Tibial nerve (tissue), 4 donors: Measurements from ENCODE around the gene PSMA6. TPM values are rescaled to one million over a fixed set of nuclear protein-coding genes. Genes with fewer than 3 reads are reported as not detected.

ENCODE experiments used
- total RNA-seq, 4 donors: library from RNA; depleted of rRNA; stranded (reverse); fragments of >200 nt; gene quantifications; one replicate each; pipeline ENCODE4 v1.1.0, GENCODE V29; 2016

PSMA6 gene
- total RNA-seq, 4 donors from 2014 or later, result 65.3 to 129 (median 87.7) TPM

Other genes with a start within 250 kb of the PSMA6 start
- 10 to 100 TPM; 24.0 to 74.1 (median 46.3) TPM for gene FAM177A1, start 246.1 kb upstream of the PSMA6 start, total RNA-seq
- 10 to 100 TPM; 14.9 to 29.7 (median 20.2) TPM for gene PPP2R3C, start 170.4 kb upstream of the PSMA6 start, total RNA-seq
- gene PRORP, start 169.8 kb upstream of the PSMA6 start, total RNA-seq, result 10 to 100 TPM; 20.5 to 31.2 (median 25.8) TPM
- 1,000 to 10,000 TPM in 1 of 4 donors, 100 to 1,000 TPM in 3; 631 to 1,165 (median 930) TPM for gene NFKBIA, start 112.4 kb downstream of the PSMA6 start, total RNA-seq
- gene INSM2, start 241.8 kb downstream of the PSMA6 start, total RNA-seq, result not detected